Muscle of arm (tissue), 14 donors: ENCODE data around the gene CHRM1. TPM values are rescaled to one million over a fixed set of nuclear protein-coding genes. Genes with fewer than 3 reads are reported as not detected.
"Not testable (repeated sequence)": the region's sequence is repeated elsewhere in the genome, so short reads cannot be mapped to it uniquely, and the experiment has no call there.

Experiments
- DNase-seq: peaks from one replicate; pipeline ENCODE4 v3.0.0-alpha.2; 2013
- long read RNA-seq, 11 donors: transcript quantifications; one replicate each; lab custom pipeline, GENCODE V29; 2026
- polyA plus RNA-seq, 12 donors: library from polyadenylated mRNA; unstranded; fragments of 120-200 nt; gene quantifications; one replicate each; pipeline ENCODE4 v1.2.1, GENCODE V29; 2013; ENCODE audit not compliant: insufficient read length in 12 of 12

CHRM1 gene, protein sequence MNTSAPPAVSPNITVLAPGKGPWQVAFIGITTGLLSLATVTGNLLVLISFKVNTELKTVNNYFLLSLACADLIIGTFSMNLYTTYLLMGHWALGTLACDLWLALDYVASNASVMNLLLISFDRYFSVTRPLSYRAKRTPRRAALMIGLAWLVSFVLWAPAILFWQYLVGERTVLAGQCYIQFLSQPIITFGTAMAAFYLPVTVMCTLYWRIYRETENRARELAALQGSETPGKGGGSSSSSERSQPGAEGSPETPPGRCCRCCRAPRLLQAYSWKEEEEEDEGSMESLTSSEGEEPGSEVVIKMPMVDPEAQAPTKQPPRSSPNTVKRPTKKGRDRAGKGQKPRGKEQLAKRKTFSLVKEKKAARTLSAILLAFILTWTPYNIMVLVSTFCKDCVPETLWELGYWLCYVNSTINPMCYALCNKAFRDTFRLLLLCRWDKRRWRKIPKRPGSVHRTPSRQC
- 1 to 10 TPM in 1 of 12 donors, under 1 TPM in 2, not detected in 9; 0.08 to 1.1 (median 0.48) TPM for polyA plus RNA-seq
- long read RNA-seq, donor 1, partial matches to known transcripts = 0 of 4 reads
- long read RNA-seq, donor 1, other reads (novel, unspliced or antisense) = 0 of 4 reads
- long read RNA-seq, donor 2 = 0 reads
- long read RNA-seq, donor 3 = 0 reads
- long read RNA-seq, donor 4 = 0 reads
- long read RNA-seq, donor 5 = 0 reads
- long read RNA-seq, donor 6 = 0 reads
- long read RNA-seq, donor 7 = 0 reads
- long read RNA-seq, donor 8 = 0 reads
- long read RNA-seq, donor 9, partial matches to known transcripts = 0 of 1 reads
- long read RNA-seq, donor 9, other reads (novel, unspliced or antisense) = 0 of 1 reads
- long read RNA-seq, donor 10 = 0 reads
- long read RNA-seq, donor 11 = 0 reads

DNA sequence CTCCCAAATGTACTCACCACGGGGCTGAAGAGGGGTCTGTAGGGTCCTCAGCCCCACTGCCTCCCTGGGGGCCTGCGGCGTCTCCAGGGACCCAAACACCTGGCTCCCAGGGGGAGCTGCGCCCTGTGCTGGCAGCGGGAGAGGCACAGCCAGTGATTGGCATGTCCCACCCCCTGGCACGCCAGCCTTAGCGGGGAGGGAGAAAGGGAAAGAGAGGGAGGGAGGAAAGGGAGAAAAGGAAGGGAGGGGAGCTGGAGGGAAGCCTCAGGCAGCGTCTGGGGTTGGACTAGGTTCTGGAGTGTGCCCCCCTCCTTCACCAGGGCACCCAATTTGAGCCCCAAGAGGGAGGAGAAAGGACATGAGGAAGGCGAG is at the start of gene CHRM1:
Gene CHRM1, minus strand, starts transcription at position 163 of the 372 bp plus-strand sequence. CDS start 10,263 bp downstream, outside the sequence.
- DNase-seq = no peak

DNA sequence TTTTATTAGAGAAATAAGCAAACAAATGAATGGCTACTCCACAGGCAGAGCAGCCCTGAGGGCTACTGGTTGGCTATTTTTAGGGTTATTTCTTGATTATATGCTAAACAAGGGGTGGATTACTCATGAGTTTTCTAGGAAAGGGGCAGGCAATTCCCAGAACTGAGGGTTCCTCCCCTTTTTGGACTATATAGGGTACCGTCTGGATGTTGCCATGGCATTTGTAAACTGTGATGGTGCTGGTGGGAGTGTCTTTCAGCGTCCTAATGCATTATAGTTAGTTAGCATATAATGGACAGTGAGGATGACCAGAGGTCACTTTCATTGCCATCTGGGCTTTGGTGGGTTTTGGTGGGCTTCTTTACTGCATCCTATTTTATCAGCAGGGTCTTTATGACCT is 44.4 kb upstream of the CHRM1 start:
- DNase-seq = no peak

DNA sequence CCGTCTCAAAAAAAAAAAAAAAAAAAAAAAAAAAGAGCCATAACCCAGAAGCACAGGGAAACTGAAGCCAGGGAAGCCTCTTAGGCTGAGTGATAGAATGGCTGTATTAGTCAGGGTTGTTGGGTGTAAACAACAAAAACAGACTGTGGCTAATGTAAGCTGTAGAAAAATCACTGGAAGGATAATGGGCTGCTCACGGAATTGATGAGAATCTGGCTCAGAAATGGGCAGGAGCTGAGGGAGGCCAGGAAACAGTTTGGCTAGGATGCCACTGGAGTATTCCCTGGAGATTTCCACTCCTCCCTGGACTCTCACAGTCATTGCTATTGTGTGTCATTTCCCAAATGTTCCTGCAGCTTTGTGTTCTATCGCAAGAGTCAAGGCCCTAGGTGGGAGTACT is 41.2 kb upstream of the CHRM1 start:
- no peak for DNase-seq

DNA sequence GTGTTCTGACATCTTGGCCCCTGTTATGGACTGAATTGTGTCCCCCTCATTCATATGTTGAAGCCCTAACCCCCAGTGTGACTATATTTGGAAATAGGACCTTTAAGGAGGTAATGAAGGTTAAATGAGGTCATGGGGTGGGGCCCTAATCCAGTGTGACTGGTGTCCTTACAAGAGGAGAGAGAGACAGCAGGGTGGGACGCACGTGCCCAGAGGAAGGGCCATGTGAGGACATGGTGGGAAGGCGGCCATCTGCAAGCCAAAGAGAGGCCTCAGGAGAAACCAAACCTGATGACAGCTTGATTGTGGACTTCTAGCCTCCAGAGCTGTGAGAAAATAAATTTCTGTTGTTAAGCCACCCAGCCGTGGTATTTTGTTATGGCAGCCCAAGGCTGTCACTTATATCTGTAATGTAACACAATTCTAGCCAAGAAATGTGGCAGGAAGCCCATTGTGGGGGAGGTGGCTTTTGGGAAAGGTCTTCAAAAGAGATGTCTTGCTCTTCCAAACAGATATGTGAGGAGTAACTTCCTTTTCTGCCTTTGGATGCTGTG is 39.9 kb upstream of the CHRM1 start:
- no peak for DNase-seq

DNA sequence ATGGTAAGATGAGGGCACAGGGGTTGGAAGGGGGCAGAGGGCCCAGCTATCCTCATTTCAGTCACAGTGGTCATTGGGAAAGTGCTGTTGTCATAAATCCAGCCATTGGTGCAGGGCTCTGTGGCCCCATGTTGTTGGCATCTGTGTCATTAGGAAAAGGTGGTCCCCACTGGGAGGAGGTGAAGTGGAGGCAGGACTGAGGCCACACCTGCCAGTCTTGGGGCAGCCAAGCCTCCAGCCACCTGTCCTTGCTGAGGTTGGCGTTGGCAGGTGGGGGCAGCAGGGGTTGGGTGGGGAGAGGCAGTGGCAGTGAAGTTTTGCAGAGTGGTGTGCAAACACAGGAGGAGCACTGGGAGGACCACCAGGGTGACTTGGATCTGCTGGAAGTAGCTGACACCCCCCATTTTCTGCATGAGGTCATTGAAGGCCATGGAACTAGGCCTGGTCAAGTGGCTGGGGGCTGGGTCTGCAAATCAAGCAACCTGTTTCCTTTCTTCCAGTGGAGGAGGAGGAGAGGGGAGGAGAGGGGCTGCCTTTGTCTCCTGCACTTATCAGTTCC is 38.3 kb upstream of the CHRM1 start:
- no peak for DNase-seq

- peak; percentile 80 for DNase-seq
These were observed 37.6 kb upstream of the CHRM1 start for GRCh38 chr11:62958547-62959421.

DNA sequence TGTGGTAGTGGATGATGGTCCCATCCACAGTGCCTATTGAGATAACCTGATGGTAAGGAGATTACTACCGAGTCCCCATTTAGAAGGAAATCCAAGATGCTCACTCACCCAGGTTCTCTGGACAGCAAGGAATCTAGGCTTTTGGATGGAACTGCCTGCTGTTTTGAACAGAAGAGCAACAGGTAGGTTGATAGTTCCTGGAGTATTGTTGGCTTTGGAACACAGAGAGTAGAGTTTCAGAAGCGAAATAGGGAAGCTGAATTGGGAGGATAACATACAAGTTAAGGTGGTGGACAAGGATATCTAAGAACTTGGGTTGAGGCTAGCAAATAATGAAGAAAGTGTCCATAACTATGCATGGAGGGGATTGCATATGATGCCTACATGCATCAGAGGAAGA is 36.0 kb upstream of the CHRM1 start:
- no peak for DNase-seq

DNA sequence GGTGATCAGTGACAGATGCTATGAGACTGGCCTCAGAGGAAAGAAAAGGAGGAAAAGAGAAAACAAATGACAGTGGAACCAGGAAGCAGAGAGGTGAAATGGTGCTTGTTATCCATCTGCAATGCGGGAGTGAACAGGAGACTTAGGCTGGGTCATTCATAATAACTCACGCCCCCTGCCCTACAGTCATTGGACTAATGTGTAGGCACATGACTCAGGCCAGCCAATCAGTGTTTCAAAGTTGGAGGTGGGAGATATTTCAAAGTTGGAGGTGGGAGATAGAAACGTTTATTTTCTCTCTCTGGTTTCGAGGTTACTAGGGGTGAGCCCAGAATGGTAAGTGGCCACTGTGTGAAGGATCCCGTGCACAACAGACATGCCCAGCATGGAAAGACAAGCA is 33.3 kb upstream of the CHRM1 start:
- no peak for DNase-seq

DNA sequence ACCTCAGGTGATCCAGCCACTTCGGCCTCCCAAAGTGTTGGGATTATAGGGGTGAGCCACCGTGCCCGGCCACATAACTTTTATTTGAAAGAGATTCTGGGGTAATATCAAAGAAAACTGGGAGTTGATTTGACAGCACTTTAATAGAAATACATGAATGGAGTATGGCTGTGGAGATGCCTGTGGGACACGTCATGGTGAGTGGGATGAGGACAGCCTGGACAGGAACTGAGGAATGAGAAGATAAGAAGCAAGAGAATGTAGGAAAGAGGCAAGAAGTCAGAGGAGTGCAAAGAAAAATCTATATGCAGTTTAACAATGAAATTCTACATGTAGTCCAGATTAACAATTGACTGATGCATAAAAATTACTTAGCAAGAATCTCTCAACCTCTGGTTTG is 32.6 kb upstream of the CHRM1 start:
- no peak for DNase-seq

DNA sequence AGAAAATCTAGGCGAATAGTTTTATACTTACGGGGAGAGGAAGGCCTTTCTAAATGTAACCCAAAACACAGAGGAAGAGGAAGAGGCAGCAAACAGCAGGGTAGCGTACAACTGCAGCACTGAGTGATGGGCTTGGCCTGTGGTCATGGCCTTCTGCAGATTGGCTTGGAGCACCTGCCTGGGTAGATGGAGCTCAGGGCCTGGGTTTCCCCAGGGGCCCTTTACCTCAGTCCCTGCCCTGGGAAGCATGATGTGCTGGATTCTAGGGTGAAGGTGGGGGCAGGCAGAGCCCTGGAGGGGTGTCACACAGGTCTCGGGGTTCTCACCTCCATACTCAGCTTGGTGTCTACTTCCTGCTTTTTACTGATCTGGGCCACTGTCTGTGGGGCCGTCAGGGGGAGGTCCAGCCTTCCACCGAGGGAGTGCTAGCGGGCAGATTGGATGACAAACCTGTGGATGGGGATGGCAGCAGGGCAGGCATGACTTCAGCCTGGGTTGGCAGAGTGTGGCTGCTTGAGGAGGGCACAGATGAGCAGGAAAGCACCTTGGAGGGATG is 27.7 kb upstream of the CHRM1 start:
- DNase-seq = no peak

DNA sequence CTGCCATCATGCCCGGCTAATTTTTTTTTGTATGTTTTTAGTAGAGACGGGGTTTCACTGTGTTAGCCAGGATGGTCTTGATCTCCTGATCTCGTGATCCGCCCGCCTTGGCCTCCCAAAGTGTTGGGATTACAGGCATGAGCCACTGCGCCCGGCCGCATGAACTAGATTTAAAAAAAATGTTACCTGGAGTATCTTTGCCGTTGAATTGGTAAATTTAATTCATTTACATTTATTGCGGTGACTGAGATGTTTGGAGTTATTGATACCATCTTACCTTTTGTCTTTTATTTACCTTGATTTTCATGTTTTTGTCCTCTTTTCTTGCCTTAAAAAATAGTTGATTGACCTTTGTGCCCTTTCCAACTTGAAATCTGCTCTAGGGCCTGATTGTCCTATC is 24.4 kb upstream of the CHRM1 start:
- DNase-seq = not testable (repeated sequence)

- not testable (repeated sequence) for DNase-seq
These were observed 16.4 kb upstream of the CHRM1 start for GRCh38 chr11:62937528-62937927.

DNA sequence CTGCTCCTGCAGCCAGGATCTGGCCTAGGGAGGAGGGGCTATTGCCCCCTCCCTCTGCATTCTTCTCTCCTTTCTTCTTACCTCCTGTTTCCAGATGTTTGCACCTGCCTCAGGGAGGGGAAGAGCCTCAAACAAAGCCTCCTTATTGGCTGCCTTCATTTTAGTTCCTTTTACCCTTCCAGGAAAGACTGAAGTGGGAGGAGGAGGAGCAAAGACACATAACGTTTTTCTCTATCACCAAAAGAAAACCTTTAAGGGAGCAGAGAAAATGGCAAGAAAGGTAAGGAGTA is 13.3 kb upstream of the CHRM1 start:
- DNase-seq = no peak

- DNase-seq = no peak
These were observed 12.8 kb upstream of the CHRM1 start for GRCh38 chr11:62933750-62934495.

- no peak for DNase-seq
These were observed 12.1 kb upstream of the CHRM1 start for GRCh38 chr11:62933285-62933684.

GRCh38 chr11:62931499-62932278 is 10.5 kb upstream of the CHRM1 start:
- DNase-seq = no peak

- DNase-seq = no peak
These were observed 9.5 kb upstream of the CHRM1 start for GRCh38 chr11:62930666-62931065.

DNA sequence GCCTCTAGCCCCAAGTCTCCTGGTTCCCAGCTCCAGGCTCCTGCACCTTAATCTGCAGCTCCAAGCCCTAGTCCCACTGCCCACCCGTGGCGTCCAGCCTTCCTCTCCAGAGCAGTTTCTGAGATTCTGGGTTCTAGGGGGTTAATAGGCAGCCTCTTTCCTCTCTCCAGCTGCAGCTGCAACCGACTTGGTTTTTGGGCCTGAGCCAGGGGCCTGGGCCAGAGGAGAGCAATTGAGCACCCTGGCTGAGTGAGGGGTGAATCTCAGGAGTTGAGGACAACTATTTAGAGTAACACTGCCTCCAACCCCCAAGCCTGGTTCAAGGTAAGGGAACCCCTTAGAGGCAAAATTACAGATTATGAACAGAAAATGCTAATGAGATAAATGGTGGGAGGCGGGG is 9.0 kb upstream of the CHRM1 start:
- DNase-seq = peak; percentile 69

DNA sequence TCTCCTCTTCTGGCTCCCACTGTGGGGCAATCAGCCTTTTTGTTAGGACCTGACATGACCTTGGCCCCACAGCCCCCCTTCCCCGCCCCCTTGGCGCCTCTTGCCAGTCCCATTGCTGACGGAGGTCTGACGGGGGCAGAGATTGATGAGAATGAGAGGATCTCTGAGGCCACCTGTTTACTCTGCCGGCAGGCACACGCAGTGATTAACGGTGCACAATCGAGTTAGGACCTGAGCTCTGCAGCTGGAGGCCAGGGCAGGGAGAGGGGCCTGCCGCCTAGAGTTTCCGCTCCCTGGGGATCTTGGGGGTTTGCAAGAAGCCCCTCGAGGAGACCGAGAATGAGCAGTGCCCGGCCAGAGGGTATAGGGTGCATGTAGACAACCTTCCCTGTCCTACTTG is 6.8 kb upstream of the CHRM1 start:
- DNase-seq = no peak
